ENCODE measurements around the gene GIMAP8.

DNA sequence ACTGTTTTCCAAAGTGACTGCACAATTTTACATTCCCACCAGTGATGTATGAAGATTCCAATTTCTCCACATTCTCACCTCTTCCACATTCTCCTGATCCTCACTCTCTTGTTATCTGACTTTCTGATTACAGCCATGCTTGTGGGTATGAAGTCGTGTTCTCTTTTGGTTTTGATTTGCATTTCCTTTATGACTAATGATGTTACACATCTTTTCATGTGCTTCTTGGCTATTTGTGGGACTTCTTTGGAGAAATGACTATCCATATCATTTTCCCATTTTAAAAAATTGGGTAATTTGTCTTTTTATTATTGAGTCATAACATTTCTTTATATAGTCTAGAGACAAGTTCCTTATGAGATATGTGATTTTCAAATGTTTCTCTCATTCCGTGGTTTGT lies 10.5 kb upstream of the GIMAP8 start:
- TF ChIP-seq, protein P1, sequence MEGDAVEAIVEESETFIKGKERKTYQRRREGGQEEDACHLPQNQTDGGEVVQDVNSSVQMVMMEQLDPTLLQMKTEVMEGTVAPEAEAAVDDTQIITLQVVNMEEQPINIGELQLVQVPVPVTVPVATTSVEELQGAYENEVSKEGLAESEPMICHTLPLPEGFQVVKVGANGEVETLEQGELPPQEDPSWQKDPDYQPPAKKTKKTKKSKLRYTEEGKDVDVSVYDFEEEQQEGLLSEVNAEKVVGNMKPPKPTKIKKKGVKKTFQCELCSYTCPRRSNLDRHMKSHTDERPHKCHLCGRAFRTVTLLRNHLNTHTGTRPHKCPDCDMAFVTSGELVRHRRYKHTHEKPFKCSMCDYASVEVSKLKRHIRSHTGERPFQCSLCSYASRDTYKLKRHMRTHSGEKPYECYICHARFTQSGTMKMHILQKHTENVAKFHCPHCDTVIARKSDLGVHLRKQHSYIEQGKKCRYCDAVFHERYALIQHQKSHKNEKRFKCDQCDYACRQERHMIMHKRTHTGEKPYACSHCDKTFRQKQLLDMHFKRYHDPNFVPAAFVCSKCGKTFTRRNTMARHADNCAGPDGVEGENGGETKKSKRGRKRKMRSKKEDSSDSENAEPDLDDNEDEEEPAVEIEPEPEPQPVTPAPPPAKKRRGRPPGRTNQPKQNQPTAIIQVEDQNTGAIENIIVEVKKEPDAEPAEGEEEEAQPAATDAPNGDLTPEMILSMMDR (IDR thresholded peaks at IDR 0.05; ENCODE audit: insufficient read depth, low read length), result no peak
- TF ChIP-seq, protein P2, sequence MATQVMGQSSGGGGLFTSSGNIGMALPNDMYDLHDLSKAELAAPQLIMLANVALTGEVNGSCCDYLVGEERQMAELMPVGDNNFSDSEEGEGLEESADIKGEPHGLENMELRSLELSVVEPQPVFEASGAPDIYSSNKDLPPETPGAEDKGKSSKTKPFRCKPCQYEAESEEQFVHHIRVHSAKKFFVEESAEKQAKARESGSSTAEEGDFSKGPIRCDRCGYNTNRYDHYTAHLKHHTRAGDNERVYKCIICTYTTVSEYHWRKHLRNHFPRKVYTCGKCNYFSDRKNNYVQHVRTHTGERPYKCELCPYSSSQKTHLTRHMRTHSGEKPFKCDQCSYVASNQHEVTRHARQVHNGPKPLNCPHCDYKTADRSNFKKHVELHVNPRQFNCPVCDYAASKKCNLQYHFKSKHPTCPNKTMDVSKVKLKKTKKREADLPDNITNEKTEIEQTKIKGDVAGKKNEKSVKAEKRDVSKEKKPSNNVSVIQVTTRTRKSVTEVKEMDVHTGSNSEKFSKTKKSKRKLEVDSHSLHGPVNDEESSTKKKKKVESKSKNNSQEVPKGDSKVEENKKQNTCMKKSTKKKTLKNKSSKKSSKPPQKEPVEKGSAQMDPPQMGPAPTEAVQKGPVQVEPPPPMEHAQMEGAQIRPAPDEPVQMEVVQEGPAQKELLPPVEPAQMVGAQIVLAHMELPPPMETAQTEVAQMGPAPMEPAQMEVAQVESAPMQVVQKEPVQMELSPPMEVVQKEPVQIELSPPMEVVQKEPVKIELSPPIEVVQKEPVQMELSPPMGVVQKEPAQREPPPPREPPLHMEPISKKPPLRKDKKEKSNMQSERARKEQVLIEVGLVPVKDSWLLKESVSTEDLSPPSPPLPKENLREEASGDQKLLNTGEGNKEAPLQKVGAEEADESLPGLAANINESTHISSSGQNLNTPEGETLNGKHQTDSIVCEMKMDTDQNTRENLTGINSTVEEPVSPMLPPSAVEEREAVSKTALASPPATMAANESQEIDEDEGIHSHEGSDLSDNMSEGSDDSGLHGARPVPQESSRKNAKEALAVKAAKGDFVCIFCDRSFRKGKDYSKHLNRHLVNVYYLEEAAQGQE (IDR thresholded peaks at IDR 0.05; ENCODE audit: insufficient replicate concordance, low read depth), result no peak
- TF ChIP-seq GABPA (IDR thresholded peaks at IDR 0.05; ENCODE audit: low read depth), result no peak
